ENCODE results near the gene ERC2.
"Not testable (repeated sequence)": the region's sequence is repeated elsewhere in the genome, so short reads cannot be mapped to it uniquely, and the experiment has no call there.

Gene ERC2

GRCh38 chr3:56019490-56020146, 448.6 kb downstream of the ERC2 start:
- no peak for DNase-seq (ENCODE audit: low read depth)
- no peak overlapping the region for H3K4me3 ChIP-seq (ENCODE audit: low read length)
- H3K9me3 ChIP-seq (ENCODE audit: control insufficient read depth, low read length), result no peaks in the 10 kb centered on the region
- no peaks in the 10 kb centered on the region for H3K36me3 ChIP-seq (ENCODE audit: control insufficient read depth, insufficient read depth, low read length, severe bottlenecking)
- no peaks in the 10 kb centered on the region for H3K27me3 ChIP-seq (replicated peaks; ENCODE audit: control insufficient read depth, insufficient read depth, low read length)
- no peak overlapping the region for H3K9ac ChIP-seq (ENCODE audit: low read length)
- H3K4me1 ChIP-seq (ENCODE audit: control insufficient read depth, insufficient read depth, low read length), result no peaks in the 10 kb centered on the region

DNA sequence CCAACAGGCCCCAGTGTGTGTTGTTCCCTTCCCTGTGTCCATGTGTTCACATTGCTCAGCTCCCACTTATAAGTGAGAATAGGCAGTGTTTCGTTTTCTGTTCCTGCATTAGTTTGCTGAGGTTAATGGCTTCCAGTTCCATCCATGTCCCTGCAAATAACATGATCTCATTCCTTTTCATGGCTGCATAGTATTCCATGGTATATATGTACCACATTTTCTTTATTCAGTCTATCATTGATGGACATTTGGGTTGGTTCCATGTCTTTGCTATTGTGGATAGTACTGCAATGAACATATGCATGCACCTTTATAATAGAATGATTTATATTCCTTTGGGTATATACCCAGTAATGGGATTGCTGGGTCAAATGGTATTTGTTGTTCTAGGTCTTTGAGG, 452.9 kb downstream of the ERC2 start:
- H3K9ac ChIP-seq (ENCODE audit: low read length); H3K4me1 ChIP-seq (ENCODE audit: control insufficient read depth, insufficient read depth, low read length); DNase-seq (ENCODE audit: low read depth); H3K9me3 ChIP-seq (ENCODE audit: control insufficient read depth, low read length); H3K4me3 ChIP-seq (ENCODE audit: low read length); H3K36me3 ChIP-seq (ENCODE audit: control insufficient read depth, insufficient read depth, low read length, severe bottlenecking); H3K27me3 ChIP-seq (replicated peaks; ENCODE audit: control insufficient read depth, insufficient read depth, low read length): not testable (repeated sequence)

GRCh38 chr3:56012721-56013120, 455.5 kb downstream of the ERC2 start:
- Histone ChIP-seq H3K4me3 (ENCODE audit: low read length) (no peak overlapping the region), H3K9me3 (ENCODE audit: control insufficient read depth, low read length) (no peaks in the 10 kb centered on the region), H3K36me3 (ENCODE audit: control insufficient read depth, insufficient read depth, low read length, severe bottlenecking) (no peaks in the 10 kb centered on the region), H3K4me1 (ENCODE audit: control insufficient read depth, insufficient read depth, low read length) (no peaks in the 10 kb centered on the region), H3K27me3 (replicated peaks; ENCODE audit: control insufficient read depth, insufficient read depth, low read length) (peaks cover 4% of the 10 kb centered on the region), H3K9ac (ENCODE audit: low read length) (no peak overlapping the region)
- no peak for DNase-seq (ENCODE audit: low read depth)

GRCh38 chr3:56005196-56005805, 463.0 kb downstream of the ERC2 start:
- Histone ChIP-seq H3K36me3 (ENCODE audit: control insufficient read depth, insufficient read depth, low read length, severe bottlenecking) (no peaks in the 10 kb centered on the region), H3K4me1 (ENCODE audit: control insufficient read depth, insufficient read depth, low read length) (peaks cover 11% of the 10 kb centered on the region), H3K4me3 (ENCODE audit: low read length) (no peak overlapping the region), H3K9me3 (ENCODE audit: control insufficient read depth, low read length) (no peaks in the 10 kb centered on the region), H3K27me3 (replicated peaks; ENCODE audit: control insufficient read depth, insufficient read depth, low read length) (peaks cover 3% of the 10 kb centered on the region), H3K9ac (ENCODE audit: low read length) (no peak overlapping the region)
- no peak for DNase-seq (ENCODE audit: low read depth)

DNA sequence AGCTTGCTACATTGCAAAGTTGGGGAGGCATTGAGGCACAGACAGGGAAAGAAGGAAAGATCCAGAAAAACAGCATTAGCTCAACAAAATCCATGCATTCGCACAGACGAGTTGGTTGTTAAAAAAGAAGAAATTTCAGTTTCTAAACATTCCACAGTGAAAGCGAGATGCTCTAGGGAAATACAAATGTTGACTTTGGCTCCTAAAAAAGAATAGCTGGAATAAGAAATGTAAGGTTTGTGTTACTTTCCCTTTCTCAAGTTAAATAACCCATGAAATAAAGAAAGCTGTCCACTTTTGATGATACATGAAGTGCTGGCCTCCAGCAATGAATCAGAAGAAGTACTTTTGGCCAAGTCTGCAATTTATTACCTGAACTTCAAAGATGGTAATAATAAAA, 465.1 kb downstream of the ERC2 start:
- H3K9me3 ChIP-seq (ENCODE audit: control insufficient read depth, low read length), result no peaks in the 10 kb centered on the region
- H3K27me3 ChIP-seq (replicated peaks; ENCODE audit: control insufficient read depth, insufficient read depth, low read length), result no peaks in the 10 kb centered on the region
- no peak overlapping the region for H3K9ac ChIP-seq (ENCODE audit: low read length)
- H3K4me1 ChIP-seq (ENCODE audit: control insufficient read depth, insufficient read depth, low read length), result peaks cover 11% of the 10 kb centered on the region
- DNase-seq (ENCODE audit: low read depth), result peak; percentile 10
- peak overlapping the region; percentile 57 for H3K4me3 ChIP-seq (ENCODE audit: low read length)
- no peaks in the 10 kb centered on the region for H3K36me3 ChIP-seq (ENCODE audit: control insufficient read depth, insufficient read depth, low read length, severe bottlenecking)

DNA sequence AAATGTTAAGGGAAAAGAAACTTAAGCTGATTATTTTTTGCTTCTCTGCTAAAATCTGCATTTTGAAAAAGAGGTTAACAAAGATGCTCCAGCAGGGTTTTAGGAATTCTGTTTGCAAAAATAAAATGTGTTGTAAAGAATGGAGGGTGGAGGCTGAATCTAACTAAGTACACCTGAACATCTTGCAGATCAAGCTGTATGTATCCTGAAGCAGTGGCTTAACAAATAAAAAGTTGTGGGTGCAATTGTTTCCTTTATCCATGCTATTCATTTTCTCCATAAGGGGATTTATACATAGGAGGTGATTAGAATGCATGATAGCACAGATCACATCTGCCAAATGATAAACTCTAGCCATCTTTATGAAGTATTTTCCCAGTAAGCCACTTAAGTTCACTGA, 466.3 kb downstream of the ERC2 start:
- H3K9me3 ChIP-seq (ENCODE audit: control insufficient read depth, low read length), result no peaks in the 10 kb centered on the region
- peaks cover 11% of the 10 kb centered on the region for H3K4me1 ChIP-seq (ENCODE audit: control insufficient read depth, insufficient read depth, low read length)
- no peak overlapping the region for H3K4me3 ChIP-seq (ENCODE audit: low read length)
- no peak for DNase-seq (ENCODE audit: low read depth)
- no peaks in the 10 kb centered on the region for H3K36me3 ChIP-seq (ENCODE audit: control insufficient read depth, insufficient read depth, low read length, severe bottlenecking)
- H3K9ac ChIP-seq (ENCODE audit: low read length), result no peak overlapping the region
- no peaks in the 10 kb centered on the region for H3K27me3 ChIP-seq (replicated peaks; ENCODE audit: control insufficient read depth, insufficient read depth, low read length)

DNA sequence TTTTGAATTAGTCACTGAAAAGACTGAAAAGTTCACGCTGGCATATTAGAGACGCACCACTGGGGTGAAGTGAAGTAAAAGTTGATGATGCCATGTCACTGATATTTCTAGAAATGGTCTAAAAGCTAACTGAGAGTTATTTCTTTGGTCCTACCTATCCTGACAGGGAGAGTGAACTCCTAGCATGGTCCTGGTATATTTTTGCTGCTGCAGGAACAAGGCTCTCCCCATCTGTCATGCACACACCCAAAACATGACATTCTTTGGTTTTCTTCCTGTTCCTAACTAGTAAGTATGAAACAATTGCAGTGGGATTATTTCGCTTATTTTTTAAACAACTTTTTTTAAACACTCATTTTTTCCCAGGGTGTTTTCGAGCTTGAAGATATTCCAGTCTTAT, 466.7 kb downstream of the ERC2 start:
- H3K4me3 ChIP-seq (ENCODE audit: low read length), result no peak overlapping the region
- no peaks in the 10 kb centered on the region for H3K27me3 ChIP-seq (replicated peaks; ENCODE audit: control insufficient read depth, insufficient read depth, low read length)
- no peaks in the 10 kb centered on the region for H3K9me3 ChIP-seq (ENCODE audit: control insufficient read depth, low read length)
- H3K4me1 ChIP-seq (ENCODE audit: control insufficient read depth, insufficient read depth, low read length), result peaks cover 11% of the 10 kb centered on the region
- DNase-seq (ENCODE audit: low read depth), result no peak
- no peaks in the 10 kb centered on the region for H3K36me3 ChIP-seq (ENCODE audit: control insufficient read depth, insufficient read depth, low read length, severe bottlenecking)
- H3K9ac ChIP-seq (ENCODE audit: low read length), result no peak overlapping the region

DNA sequence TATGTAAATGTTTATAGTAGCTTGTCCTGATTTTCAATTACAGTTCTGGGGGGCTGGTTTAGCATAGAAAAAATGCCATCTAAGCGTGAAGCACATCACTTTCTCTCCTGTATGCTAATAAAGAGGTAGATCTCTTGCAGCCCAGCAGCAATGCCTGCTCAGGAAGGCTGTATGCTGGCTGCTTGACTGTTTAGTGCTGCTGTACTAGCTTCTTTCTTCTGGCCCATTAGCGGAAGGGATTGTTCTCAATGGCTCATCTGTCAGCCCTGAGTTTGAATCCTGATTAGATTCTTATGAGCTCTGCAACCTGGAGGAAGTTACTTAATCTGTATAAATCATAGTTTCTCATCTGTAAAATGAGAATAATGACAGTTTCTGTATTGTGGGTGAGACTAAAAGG, 478.9 kb downstream of the ERC2 start:
- H3K4me1 ChIP-seq (ENCODE audit: control insufficient read depth, insufficient read depth, low read length), result no peaks in the 10 kb centered on the region
- H3K36me3 ChIP-seq (ENCODE audit: control insufficient read depth, insufficient read depth, low read length, severe bottlenecking), result no peaks in the 10 kb centered on the region
- no peak overlapping the region for H3K9ac ChIP-seq (ENCODE audit: low read length)
- DNase-seq (ENCODE audit: low read depth), result no peak
- H3K9me3 ChIP-seq (ENCODE audit: control insufficient read depth, low read length), result no peaks in the 10 kb centered on the region
- no peak overlapping the region for H3K4me3 ChIP-seq (ENCODE audit: low read length)
- no peaks in the 10 kb centered on the region for H3K27me3 ChIP-seq (replicated peaks; ENCODE audit: control insufficient read depth, insufficient read depth, low read length)

- no peaks in the 10 kb centered on the region for H3K4me1 ChIP-seq (ENCODE audit: control insufficient read depth, insufficient read depth, low read length)
- H3K9ac ChIP-seq (ENCODE audit: low read length), result no peak overlapping the region
- no peaks in the 10 kb centered on the region for H3K36me3 ChIP-seq (ENCODE audit: control insufficient read depth, insufficient read depth, low read length, severe bottlenecking)
- H3K27me3 ChIP-seq (replicated peaks; ENCODE audit: control insufficient read depth, insufficient read depth, low read length), result no peaks in the 10 kb centered on the region
- no peaks in the 10 kb centered on the region for H3K9me3 ChIP-seq (ENCODE audit: control insufficient read depth, low read length)
- DNase-seq (ENCODE audit: low read depth), result no peak
- no peak overlapping the region for H3K4me3 ChIP-seq (ENCODE audit: low read length)
These were observed 479.4 kb downstream of the ERC2 start for GRCh38 chr3:55988905-55989304.

DNA sequence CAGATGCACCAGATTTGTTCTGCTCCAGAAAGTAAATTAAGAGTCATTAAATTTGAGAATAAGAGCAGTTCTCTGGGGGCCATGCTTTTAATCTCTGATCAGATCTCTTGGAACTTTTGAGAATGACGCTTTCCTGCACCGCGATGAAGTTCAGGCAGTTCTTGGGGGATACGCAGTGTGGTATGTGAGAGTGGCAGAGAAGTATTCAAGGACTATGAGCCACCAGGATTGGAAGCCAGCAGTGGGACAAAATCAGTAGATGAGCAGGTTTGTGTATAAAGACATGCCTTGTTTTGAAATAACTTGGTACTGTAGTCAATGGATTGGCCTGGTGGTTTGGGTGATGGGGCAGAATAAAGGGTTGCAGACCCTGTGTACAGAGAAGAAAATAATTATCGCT, 483.6 kb downstream of the ERC2 start:
- H3K9me3 ChIP-seq (ENCODE audit: control insufficient read depth, low read length), result no peaks in the 10 kb centered on the region
- H3K4me3 ChIP-seq (ENCODE audit: low read length), result no peak overlapping the region
- no peaks in the 10 kb centered on the region for H3K36me3 ChIP-seq (ENCODE audit: control insufficient read depth, insufficient read depth, low read length, severe bottlenecking)
- no peaks in the 10 kb centered on the region for H3K4me1 ChIP-seq (ENCODE audit: control insufficient read depth, insufficient read depth, low read length)
- H3K9ac ChIP-seq (ENCODE audit: low read length), result no peak overlapping the region
- H3K27me3 ChIP-seq (replicated peaks; ENCODE audit: control insufficient read depth, insufficient read depth, low read length), result no peaks in the 10 kb centered on the region
- DNase-seq (ENCODE audit: low read depth), result no peak

DNA sequence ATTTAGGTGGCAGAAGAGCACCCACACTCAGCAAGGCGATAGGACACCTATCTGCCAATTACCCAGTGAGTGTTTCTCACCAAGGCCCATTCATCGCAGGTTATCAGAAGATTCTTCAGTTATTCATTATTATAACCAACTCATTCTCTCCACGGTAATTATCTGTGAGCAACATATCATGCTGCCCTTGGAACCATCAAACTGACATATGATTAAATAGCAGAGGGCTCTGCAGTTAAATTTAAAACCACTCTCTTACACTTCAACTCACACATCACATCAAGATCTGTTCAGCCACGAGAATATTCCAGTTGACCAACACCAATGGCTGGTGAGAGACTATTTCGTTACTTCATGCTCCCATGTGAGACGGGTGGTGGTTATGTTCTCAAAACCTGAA, 489.3 kb downstream of the ERC2 start:
- Histone ChIP-seq H3K9ac (ENCODE audit: low read length) (no peak overlapping the region), H3K27me3 (replicated peaks; ENCODE audit: control insufficient read depth, insufficient read depth, low read length) (peaks cover 3% of the 10 kb centered on the region), H3K4me3 (ENCODE audit: low read length) (no peak overlapping the region), H3K4me1 (ENCODE audit: control insufficient read depth, insufficient read depth, low read length) (no peaks in the 10 kb centered on the region), H3K9me3 (ENCODE audit: control insufficient read depth, low read length) (no peaks in the 10 kb centered on the region), H3K36me3 (ENCODE audit: control insufficient read depth, insufficient read depth, low read length, severe bottlenecking) (no peaks in the 10 kb centered on the region)
- DNase-seq (ENCODE audit: low read depth), result no peak

Measured in adipocyte (in vitro differentiated cells).